Measurements from ENCODE around the gene TSPAN19. TPM values are rescaled to one million over a fixed set of nuclear protein-coding genes. Genes with fewer than 3 reads are reported as not detected.

TSPAN19 gene
- total RNA-seq, 1 experiment from 2014 or later: not detected

- DNase-seq (ENCODE audit: low spot score): no peak
- TF ChIP-seq ZNF263 (CRISPR knock-in tag; IDR thresholded peaks at IDR 0.05; ENCODE audit: low read depth) (no peak), ZNF317 (CRISPR knock-in tag; IDR thresholded peaks at IDR 0.05; ENCODE audit: borderline replicate concordance, low read depth) (no peak), ZNF416 (CRISPR knock-in tag; IDR thresholded peaks at IDR 0.05) (no peak), ZNF396 (CRISPR knock-in tag; IDR thresholded peaks at IDR 0.05; ENCODE audit: borderline replicate concordance) (no peak), ZNF138 (CRISPR knock-in tag; conservative IDR thresholded peaks at IDR 0.05) (no peak), CREM (CRISPR knock-in tag; IDR thresholded peaks at IDR 0.05) (no peak), ZMAT4 (CRISPR knock-in tag; IDR thresholded peaks at IDR 0.05) (no peak), SMAD3 (CRISPR knock-in tag; IDR thresholded peaks at IDR 0.05; ENCODE audit: borderline replicate concordance) (no peak), SP1 (CRISPR knock-in tag; conservative IDR thresholded peaks at IDR 0.05) (no peak), ZNF121 (CRISPR knock-in tag; IDR thresholded peaks at IDR 0.05) (no peak), HMGA2 (CRISPR knock-in tag; IDR thresholded peaks at IDR 0.05) (no peak), GTF2I (CRISPR knock-in tag; conservative IDR thresholded peaks at IDR 0.05) (no peak)
- TF ChIP-seq, protein P1, sequence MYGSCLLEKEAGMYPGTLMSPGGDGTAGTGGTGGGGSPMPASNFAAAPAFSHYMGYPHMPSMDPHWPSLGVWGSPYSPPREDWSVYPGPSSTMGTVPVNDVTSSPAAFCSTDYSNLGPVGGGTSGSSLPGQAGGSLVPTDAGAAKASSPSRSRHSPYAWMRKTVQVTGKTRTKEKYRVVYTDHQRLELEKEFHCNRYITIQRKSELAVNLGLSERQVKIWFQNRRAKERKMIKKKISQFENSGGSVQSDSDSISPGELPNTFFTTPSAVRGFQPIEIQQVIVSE (CRISPR knock-in tag; IDR thresholded peaks at IDR 0.05; ENCODE audit: borderline replicate concordance): no peak
- TF ChIP-seq, protein P2, sequence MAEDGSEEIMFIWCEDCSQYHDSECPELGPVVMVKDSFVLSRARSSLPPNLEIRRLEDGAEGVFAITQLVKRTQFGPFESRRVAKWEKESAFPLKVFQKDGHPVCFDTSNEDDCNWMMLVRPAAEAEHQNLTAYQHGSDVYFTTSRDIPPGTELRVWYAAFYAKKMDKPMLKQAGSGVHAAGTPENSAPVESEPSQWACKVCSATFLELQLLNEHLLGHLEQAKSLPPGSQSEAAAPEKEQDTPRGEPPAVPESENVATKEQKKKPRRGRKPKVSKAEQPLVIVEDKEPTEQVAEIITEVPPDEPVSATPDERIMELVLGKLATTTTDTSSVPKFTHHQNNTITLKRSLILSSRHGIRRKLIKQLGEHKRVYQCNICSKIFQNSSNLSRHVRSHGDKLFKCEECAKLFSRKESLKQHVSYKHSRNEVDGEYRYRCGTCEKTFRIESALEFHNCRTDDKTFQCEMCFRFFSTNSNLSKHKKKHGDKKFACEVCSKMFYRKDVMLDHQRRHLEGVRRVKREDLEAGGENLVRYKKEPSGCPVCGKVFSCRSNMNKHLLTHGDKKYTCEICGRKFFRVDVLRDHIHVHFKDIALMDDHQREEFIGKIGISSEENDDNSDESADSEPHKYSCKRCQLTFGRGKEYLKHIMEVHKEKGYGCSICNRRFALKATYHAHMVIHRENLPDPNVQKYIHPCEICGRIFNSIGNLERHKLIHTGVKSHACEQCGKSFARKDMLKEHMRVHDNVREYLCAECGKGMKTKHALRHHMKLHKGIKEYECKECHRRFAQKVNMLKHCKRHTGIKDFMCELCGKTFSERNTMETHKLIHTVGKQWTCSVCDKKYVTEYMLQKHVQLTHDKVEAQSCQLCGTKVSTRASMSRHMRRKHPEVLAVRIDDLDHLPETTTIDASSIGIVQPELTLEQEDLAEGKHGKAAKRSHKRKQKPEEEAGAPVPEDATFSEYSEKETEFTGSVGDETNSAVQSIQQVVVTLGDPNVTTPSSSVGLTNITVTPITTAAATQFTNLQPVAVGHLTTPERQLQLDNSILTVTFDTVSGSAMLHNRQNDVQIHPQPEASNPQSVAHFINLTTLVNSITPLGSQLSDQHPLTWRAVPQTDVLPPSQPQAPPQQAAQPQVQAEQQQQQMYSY (CRISPR knock-in tag; IDR thresholded peaks at IDR 0.05): no peak
- TF ChIP-seq, protein P3, sequence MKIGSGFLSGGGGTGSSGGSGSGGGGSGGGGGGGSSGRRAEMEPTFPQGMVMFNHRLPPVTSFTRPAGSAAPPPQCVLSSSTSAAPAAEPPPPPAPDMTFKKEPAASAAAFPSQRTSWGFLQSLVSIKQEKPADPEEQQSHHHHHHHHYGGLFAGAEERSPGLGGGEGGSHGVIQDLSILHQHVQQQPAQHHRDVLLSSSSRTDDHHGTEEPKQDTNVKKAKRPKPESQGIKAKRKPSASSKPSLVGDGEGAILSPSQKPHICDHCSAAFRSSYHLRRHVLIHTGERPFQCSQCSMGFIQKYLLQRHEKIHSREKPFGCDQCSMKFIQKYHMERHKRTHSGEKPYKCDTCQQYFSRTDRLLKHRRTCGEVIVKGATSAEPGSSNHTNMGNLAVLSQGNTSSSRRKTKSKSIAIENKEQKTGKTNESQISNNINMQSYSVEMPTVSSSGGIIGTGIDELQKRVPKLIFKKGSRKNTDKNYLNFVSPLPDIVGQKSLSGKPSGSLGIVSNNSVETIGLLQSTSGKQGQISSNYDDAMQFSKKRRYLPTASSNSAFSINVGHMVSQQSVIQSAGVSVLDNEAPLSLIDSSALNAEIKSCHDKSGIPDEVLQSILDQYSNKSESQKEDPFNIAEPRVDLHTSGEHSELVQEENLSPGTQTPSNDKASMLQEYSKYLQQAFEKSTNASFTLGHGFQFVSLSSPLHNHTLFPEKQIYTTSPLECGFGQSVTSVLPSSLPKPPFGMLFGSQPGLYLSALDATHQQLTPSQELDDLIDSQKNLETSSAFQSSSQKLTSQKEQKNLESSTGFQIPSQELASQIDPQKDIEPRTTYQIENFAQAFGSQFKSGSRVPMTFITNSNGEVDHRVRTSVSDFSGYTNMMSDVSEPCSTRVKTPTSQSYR (CRISPR knock-in tag; IDR thresholded peaks at IDR 0.05): no peak
- TF ChIP-seq, protein P4, sequence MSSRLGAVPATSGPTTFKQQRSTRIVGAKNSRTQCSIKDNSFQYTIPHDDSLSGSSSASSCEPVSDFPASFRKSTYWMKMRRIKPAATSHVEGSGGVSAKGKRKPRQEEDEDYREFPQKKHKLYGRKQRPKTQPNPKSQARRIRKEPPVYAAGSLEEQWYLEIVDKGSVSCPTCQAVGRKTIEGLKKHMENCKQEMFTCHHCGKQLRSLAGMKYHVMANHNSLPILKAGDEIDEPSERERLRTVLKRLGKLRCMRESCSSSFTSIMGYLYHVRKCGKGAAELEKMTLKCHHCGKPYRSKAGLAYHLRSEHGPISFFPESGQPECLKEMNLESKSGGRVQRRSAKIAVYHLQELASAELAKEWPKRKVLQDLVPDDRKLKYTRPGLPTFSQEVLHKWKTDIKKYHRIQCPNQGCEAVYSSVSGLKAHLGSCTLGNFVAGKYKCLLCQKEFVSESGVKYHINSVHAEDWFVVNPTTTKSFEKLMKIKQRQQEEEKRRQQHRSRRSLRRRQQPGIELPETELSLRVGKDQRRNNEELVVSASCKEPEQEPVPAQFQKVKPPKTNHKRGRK (CRISPR knock-in tag; IDR thresholded peaks at IDR 0.05; ENCODE audit: borderline replicate concordance): no peak
- TF ChIP-seq, protein P5, sequence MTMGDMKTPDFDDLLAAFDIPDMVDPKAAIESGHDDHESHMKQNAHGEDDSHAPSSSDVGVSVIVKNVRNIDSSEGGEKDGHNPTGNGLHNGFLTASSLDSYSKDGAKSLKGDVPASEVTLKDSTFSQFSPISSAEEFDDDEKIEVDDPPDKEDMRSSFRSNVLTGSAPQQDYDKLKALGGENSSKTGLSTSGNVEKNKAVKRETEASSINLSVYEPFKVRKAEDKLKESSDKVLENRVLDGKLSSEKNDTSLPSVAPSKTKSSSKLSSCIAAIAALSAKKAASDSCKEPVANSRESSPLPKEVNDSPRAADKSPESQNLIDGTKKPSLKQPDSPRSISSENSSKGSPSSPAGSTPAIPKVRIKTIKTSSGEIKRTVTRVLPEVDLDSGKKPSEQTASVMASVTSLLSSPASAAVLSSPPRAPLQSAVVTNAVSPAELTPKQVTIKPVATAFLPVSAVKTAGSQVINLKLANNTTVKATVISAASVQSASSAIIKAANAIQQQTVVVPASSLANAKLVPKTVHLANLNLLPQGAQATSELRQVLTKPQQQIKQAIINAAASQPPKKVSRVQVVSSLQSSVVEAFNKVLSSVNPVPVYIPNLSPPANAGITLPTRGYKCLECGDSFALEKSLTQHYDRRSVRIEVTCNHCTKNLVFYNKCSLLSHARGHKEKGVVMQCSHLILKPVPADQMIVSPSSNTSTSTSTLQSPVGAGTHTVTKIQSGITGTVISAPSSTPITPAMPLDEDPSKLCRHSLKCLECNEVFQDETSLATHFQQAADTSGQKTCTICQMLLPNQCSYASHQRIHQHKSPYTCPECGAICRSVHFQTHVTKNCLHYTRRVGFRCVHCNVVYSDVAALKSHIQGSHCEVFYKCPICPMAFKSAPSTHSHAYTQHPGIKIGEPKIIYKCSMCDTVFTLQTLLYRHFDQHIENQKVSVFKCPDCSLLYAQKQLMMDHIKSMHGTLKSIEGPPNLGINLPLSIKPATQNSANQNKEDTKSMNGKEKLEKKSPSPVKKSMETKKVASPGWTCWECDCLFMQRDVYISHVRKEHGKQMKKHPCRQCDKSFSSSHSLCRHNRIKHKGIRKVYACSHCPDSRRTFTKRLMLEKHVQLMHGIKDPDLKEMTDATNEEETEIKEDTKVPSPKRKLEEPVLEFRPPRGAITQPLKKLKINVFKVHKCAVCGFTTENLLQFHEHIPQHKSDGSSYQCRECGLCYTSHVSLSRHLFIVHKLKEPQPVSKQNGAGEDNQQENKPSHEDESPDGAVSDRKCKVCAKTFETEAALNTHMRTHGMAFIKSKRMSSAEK (CRISPR knock-in tag; IDR thresholded peaks at IDR 0.05; ENCODE audit: borderline replicate concordance): no peak
- H3K4me1 Mint-ChIP-seq: no peaks in the 10 kb centered on the region
- no peak overlapping the region for H3K4me3 Mint-ChIP-seq
- ChIA-PET CTCF (no interaction called here), POLR2A (no interaction called here)
- no peak for ATAC-seq
- peaks cover 3% of the 10 kb centered on the region; the same call in 1 of the 2 replicates for H3K27me3 Mint-ChIP-seq (ENCODE audit: low read depth)
- H3K36me3 Mint-ChIP-seq: no peaks in the 10 kb centered on the region
- H3K9me3 Mint-ChIP-seq: no peaks in the 10 kb centered on the region
- no peak overlapping the region for H3K27ac Mint-ChIP-seq
These were observed 23.5 kb upstream of the TSPAN19 start for GRCh38 chr12:85059594-85059993.
